Activated B cell treated with CpG ODN at 0.5 μM for 24 hours (primary cell): ENCODE measurements around the gene WAC. TPM values are rescaled to one million over a fixed set of nuclear protein-coding genes. Genes with fewer than 3 reads are reported as not detected.
"Not testable (repeated sequence)": the region's sequence is repeated elsewhere in the genome, so short reads cannot be mapped to it uniquely, and the experiment has no call there.

ENCODE experiments used
- ATAC-seq: fragments of 200-7000 bp; cut with Tn5 transposase; one replicate; pipeline ENCODE4 v1.10.0; 2021; ENCODE audit warnings: low read depth, mild to moderate bottlenecking, moderate library complexity
- CTCF ChIA-PET: fragments of 350-600 bp; sonication (Branson Sonifier 250); formaldehyde crosslinking; loops from one replicate; lab custom pipeline; 2021; ENCODE audit warnings: antibody characterized with exemption; lab: Charles Lee
- POLR2A ChIA-PET: fragments of 350-600 bp; sonication (Branson Sonifier 250); formaldehyde crosslinking; loops from one replicate; lab custom pipeline; 2021; ENCODE audit warnings: antibody characterized with exemption; lab: Charles Lee
- DNase-seq: peaks from one replicate; pipeline ENCODE4 v3.0.0; 2022
- H3K27ac Mint-ChIP-seq: one replicate; pipeline ENCODE4 v1.8.0; 2020; ENCODE audit warnings: mixed read lengths
- H3K27me3 Mint-ChIP-seq: one replicate; pipeline ENCODE4 v1.8.0; 2021; ENCODE audit warnings: mixed read lengths
- H3K36me3 Mint-ChIP-seq: one replicate; pipeline ENCODE4 v1.8.0; 2021; ENCODE audit warnings: low read depth, mixed read lengths
- H3K4me1 Mint-ChIP-seq: one replicate; pipeline ENCODE4 v1.8.0; 2021; ENCODE audit warnings: mixed read lengths
- H3K4me3 Mint-ChIP-seq: one replicate; pipeline ENCODE4 v1.8.0; 2020; ENCODE audit warnings: mild to moderate bottlenecking, mixed read lengths
- H3K9me3 Mint-ChIP-seq: one replicate; pipeline ENCODE4 v1.8.0; 2020; ENCODE audit warnings: mixed read lengths
- intact Hi-C: fragments of 100-400 bp; cut with micrococcal nuclease; formaldehyde crosslinking; loops from one replicate; pipeline ENCODE4 v1.15.1; 2024
- total RNA-seq: library from RNA; stranded (reverse); gene quantifications from 2 replicates; pipeline ENCODE4 v1.2.3, GENCODE V29; 2022
- TF ChIP-seq, protein P1 (sequence below): fragments of 200-600 bp; IDR thresholded peaks from one replicate; pipeline ENCODE4 v1.8.0; 2022; ENCODE audit warnings: antibody characterized with exemption, mild to moderate bottlenecking

The WAC gene
- total RNA-seq, 1 donor from 2014 or later, result 159 TPM

DNA sequence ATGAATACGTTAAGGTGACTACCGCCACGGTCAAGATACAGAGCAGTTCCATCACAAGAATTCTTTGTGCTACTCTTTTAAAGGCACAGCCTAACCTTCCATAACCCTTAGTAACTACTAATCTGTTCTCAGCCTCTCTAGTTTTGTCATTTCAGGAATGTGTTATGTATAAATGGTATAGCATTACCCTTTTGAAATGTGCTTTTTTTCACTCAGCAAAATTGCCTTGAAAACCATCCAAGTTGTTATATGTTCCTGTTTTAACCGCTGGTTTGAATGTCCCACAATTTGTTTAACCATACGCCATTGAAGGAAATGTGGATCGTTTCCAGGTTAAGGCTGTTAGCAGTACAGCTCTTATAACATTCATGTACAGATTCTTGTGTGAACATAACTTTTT, 32.0 kb downstream of the WAC start:
- peaks cover 82% of the 10 kb centered on the region for H3K36me3 Mint-ChIP-seq
- ChIA-PET POLR2A (interaction anchor here (1.1 kb wide), 1 partner anchor 27 kb away, joined by 5 read pairs; no protein-coding TSS in a partner anchor), CTCF (no interaction called here)
- H3K9me3 Mint-ChIP-seq, result no peaks in the 10 kb centered on the region
- peaks cover 68% of the 10 kb centered on the region for H3K4me1 Mint-ChIP-seq
- TF ChIP-seq, protein P1, sequence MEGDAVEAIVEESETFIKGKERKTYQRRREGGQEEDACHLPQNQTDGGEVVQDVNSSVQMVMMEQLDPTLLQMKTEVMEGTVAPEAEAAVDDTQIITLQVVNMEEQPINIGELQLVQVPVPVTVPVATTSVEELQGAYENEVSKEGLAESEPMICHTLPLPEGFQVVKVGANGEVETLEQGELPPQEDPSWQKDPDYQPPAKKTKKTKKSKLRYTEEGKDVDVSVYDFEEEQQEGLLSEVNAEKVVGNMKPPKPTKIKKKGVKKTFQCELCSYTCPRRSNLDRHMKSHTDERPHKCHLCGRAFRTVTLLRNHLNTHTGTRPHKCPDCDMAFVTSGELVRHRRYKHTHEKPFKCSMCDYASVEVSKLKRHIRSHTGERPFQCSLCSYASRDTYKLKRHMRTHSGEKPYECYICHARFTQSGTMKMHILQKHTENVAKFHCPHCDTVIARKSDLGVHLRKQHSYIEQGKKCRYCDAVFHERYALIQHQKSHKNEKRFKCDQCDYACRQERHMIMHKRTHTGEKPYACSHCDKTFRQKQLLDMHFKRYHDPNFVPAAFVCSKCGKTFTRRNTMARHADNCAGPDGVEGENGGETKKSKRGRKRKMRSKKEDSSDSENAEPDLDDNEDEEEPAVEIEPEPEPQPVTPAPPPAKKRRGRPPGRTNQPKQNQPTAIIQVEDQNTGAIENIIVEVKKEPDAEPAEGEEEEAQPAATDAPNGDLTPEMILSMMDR, result no peak
- intact Hi-C loops, result no loop called here
- peak overlapping the region; percentile 26 for H3K4me3 Mint-ChIP-seq
- peak overlapping the region; percentile 46 for H3K27ac Mint-ChIP-seq
- ATAC-seq (peak; percentile 7), DNase-seq (no peak)
- H3K27me3 Mint-ChIP-seq, result no peaks in the 10 kb centered on the region

- H3K4me3 Mint-ChIP-seq, result no peak overlapping the region
- TF ChIP-seq, protein P1, result no peak
- ChIA-PET POLR2A (interaction anchor here (1.1 kb wide), 1 partner anchor 33 kb away, joined by 3 read pairs; no protein-coding TSS in a partner anchor), CTCF (no interaction called here)
- peaks cover 78% of the 10 kb centered on the region for H3K36me3 Mint-ChIP-seq
- intact Hi-C loops, result no loop called here
- H3K27me3 Mint-ChIP-seq, result no peaks in the 10 kb centered on the region
- H3K9me3 Mint-ChIP-seq, result no peaks in the 10 kb centered on the region
- peaks cover 68% of the 10 kb centered on the region for H3K4me1 Mint-ChIP-seq
- DNase-seq (no peak), ATAC-seq (no peak)
- peak overlapping the region; percentile 31 for H3K27ac Mint-ChIP-seq
Measured at GRCh38 chr10:28566458-28567015, 33.6 kb downstream of the WAC start.

- DNase-seq (no peak), ATAC-seq (no peak)
- Mint-ChIP-seq H3K9me3 (no peaks in the 10 kb centered on the region), H3K27me3 (no peaks in the 10 kb centered on the region), H3K4me1 (peaks cover 68% of the 10 kb centered on the region), H3K36me3 (peaks cover 70% of the 10 kb centered on the region), H3K4me3 (no peak overlapping the region), H3K27ac (no peak overlapping the region)
- CTCF ChIA-PET, result no interaction called here
- TF ChIP-seq, protein P1, result no peak
- POLR2A ChIA-PET, result no interaction called here
- intact Hi-C loops, result loop anchor here (5.0 kb wide), 1 partner anchor 137 kb away; no protein-coding TSS in a partner anchor
Measured at GRCh38 chr10:28569506-28570159, 36.7 kb downstream of the WAC start.

DNA sequence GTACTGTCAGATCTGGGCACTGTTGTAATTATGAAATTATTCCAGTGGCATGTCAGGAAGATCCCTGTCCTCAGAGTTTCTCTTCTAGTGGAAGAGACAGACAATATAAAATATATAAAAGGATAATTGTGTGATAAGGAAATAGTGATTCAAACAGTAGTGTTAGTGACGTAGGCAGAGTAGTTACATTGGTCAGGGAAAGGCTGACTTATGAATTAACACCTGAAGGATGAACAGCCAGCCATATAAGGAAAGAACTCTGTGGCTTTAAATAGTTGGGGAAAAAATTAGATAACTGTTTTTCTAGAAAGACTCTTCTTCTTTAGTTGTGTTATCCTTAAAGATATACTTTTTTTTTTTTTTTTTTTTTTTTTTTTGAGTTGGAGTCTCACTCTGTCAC, 37.7 kb downstream of the WAC start:
- no peaks in the 10 kb centered on the region for H3K27me3 Mint-ChIP-seq
- H3K36me3 Mint-ChIP-seq, result peaks cover 74% of the 10 kb centered on the region
- TF ChIP-seq, protein P1, result no peak
- ATAC-seq (no peak), DNase-seq (no peak)
- no peak overlapping the region for H3K27ac Mint-ChIP-seq
- no peaks in the 10 kb centered on the region for H3K9me3 Mint-ChIP-seq
- no peak overlapping the region for H3K4me3 Mint-ChIP-seq
- intact Hi-C loops, result loop anchor here (5.0 kb wide), 1 partner anchor 138 kb away; no protein-coding TSS in a partner anchor
- ChIA-PET POLR2A (no interaction called here), CTCF (no interaction called here)
- peaks cover 69% of the 10 kb centered on the region for H3K4me1 Mint-ChIP-seq

- DNase-seq, result no peak
- Mint-ChIP-seq H3K4me1 (peaks cover 67% of the 10 kb centered on the region), H3K36me3 (peaks cover 72% of the 10 kb centered on the region), H3K4me3 (no peak overlapping the region), H3K9me3 (no peaks in the 10 kb centered on the region), H3K27me3 (no peaks in the 10 kb centered on the region), H3K27ac (no peak overlapping the region)
- CTCF ChIA-PET, result no interaction called here
- POLR2A ChIA-PET, result no interaction called here
- no peak for ATAC-seq
- intact Hi-C loops, result loop anchor here (5.0 kb wide), 1 partner anchor 139 kb away; no protein-coding TSS in a partner anchor
- TF ChIP-seq, protein P1, result no peak
Measured at GRCh38 chr10:28571265-28571664, 38.3 kb downstream of the WAC start.

GRCh38 chr10:28574214-28574613, 41.3 kb downstream of the WAC start:
- H3K27ac Mint-ChIP-seq, CTCF ChIA-PET, DNase-seq, H3K4me3 Mint-ChIP-seq, ATAC-seq, H3K27me3 Mint-ChIP-seq, H3K9me3 Mint-ChIP-seq: not testable (repeated sequence)
- POLR2A ChIA-PET, result interaction anchor here (0.6 to 1.9 kb wide), 2 partner anchors 18 to 42 kb away, joined by 3 to 7 read pairs; partner anchors contain the start of gene WAC
- intact Hi-C loops, result loop anchor here (5.0 kb wide), 1 partner anchor 142 kb away; no protein-coding TSS in a partner anchor
- Mint-ChIP-seq H3K4me1 (peaks cover 55% of the 10 kb centered on the region), H3K36me3 (peaks cover 63% of the 10 kb centered on the region)
